ENCODE data around the gene TRAPPC14. TPM values are rescaled to one million over a fixed set of nuclear protein-coding genes. Genes with fewer than 3 reads are reported as not detected.

The TRAPPC14 gene, protein sequence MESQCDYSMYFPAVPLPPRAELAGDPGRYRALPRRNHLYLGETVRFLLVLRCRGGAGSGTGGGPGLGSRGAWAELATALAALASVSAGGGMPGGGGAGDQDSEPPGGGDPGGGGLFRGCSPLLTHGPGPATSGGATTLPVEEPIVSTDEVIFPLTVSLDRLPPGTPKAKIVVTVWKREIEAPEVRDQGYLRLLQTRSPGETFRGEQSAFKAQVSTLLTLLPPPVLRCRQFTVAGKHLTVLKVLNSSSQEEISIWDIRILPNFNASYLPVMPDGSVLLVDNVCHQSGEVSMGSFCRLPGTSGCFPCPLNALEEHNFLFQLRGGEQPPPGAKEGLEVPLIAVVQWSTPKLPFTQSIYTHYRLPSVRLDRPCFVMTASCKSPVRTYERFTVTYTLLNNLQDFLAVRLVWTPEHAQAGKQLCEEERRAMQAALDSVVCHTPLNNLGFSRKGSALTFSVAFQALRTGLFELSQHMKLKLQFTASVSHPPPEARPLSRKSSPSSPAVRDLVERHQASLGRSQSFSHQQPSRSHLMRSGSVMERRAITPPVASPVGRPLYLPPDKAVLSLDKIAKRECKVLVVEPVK
- total RNA-seq: 10 to 100 TPM in 1 of 2 donors, 1 to 10 TPM in 1; 10.0 to 12.0 TPM

GRCh38 chr7:100158229-100159098 is at the start of gene TRAPPC14:
Gene TRAPPC14, minus strand, starts transcription at chr7:100158723. Its CDS starts 224 bp downstream, at chr7:100158499.

GRCh38 chr7:100177045-100178001 is 18.8 kb upstream of the TRAPPC14 start, which contains the start of the genes GPC2 and STAG3:
Gene GPC2, minus strand, starts transcription at chr7:100177381. Its CDS starts 182 bp downstream, at chr7:100177199.
Gene STAG3, plus strand, starts transcription at chr7:100177918. Its CDS starts 2,639 bp downstream, at chr7:100180557.

DNA sequence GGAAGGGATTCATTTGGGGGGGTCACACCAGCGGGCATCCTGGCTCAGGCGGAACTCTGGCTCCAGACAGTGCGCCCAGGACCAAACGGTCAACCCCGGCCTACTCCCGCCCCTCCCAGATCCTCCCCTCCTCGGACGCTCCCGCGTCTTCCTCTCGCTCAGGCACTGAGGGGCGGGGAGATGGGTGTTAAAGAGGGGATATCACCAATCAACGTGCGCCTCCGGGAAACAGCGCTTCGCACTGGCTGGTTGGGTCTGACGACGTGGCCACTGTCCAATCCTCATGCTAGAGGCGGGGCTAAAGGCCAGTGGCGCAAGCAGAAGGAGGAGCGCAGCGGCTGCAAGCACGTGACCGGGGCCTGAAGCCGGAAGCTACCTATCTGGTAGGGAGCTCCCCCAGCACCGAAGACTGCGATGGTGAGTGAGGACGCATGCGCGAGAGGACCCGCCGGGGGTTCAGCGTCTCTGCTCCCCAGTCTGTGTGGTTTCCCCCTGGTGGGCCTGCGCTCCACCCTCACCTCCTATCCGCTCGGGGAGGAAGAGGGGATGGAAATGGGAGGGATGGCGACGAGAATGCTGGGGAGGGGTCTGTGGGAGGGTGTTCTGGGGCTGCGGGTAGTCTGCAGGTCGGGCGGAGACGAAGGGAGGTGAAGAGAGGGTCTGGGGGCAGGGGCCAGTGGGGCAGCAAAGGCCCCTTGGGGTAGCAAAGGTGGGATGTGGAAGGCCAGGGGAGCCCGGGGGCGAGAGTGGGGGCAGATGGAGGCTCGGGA is 9.8 kb downstream of the TRAPPC14 start, which contains the start of gene LAMTOR4:
Gene LAMTOR4, plus strand, starts transcription at position 360 of the 770 bp plus-strand sequence. Its CDS starts 55 bp downstream, at position 415.

DNA sequence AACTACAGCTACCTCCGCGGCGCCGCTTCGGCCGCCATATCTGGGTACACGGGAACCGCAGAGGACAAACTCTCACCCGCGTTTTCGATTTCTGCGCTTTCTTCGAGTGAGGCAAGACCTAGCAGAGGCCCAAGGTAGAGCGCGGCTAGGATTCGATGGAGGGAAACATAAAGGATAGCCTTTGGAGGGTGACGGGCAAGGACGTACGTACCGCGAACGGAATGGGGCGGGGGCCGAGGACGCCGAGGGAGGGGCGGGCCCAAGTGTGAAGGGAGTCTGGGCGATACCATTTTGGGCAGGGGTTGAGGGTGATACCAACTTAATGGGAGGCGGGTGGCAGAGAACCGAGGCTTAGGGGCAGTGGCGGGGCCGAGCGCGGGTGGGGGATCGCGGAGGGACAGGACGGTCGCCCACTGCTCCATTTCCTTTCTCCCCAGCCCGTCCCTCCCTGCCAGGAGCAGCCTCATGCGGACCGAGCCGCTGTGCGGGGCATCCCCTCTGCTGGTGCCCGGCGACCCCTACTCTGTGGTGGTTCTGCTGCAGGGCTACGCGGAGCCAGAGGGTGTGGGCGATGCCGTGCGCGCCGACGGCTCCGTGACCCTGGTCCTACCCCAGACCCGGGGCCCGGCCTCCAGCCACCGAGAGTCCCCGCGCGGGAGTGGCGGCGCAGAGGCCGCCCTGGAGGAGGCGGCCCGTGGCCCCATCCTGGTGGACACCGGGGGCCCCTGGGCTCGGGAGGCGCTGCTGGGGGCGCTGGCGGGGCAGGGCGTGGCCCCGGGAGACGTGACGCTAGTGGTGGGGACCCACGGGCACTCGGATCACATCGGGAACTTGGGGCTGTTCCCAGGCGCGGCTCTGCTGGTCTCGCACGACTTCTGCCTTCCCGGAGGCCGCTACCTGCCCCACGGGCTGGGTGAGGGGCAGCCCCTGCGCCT is 31.3 kb downstream of the TRAPPC14 start, which contains the start of gene MBLAC1:
Gene MBLAC1, plus strand, starts transcription at position 37 of the 935 bp plus-strand sequence. Its CDS starts 429 bp downstream, at position 466.

DNA sequence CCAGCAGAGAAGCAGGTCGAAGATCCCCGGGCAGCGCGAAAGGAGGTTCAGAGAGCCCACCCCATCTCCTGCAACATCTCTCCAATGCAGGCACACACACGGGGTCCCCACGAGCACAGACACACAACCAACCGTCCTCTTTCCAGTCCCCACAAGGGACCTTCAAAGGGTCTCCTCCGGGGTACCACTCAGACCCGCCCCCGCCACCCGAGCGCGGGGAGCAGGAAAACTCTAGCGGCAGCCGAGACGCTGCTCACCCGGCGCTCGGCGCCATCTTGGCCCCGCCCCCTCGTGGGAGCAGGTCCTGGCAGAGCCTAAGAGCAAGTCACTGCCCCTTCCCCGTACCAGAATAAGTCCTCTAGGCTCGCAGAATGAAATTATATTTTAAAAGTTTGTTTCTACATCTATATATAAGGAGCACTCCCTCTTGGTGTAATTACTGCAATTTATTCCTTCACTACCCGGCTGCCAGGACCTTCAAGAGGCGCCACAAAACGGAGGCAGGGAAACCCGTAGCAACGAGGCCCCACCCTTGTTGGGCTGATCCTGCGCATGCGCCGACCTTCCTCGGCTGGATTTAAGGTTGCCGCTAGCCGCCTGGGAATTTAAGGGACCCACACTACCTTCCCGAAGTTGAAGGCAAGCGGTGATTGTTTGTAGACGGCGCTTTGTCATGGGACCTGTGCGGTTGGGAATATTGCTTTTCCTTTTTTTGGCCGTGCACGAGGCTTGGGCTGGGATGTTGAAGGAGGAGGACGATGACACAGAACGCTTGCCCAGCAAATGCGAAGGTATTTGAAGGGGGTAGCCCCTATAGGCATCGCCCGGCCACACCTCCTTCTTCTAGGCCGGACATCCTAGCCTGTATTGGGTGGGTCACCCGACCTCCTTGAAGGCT is 39.2 kb downstream of the TRAPPC14 start, which contains the start of the genes CNPY4 and TAF6:
Gene CNPY4, plus strand, starts transcription at position 563 of the 898 bp plus-strand sequence. Its CDS starts 111 bp downstream, at position 674.
Gene TAF6, minus strand, starts transcription at position 287 of the 898 bp plus-strand sequence. CDS start 5,149 bp downstream, outside the sequence.

Other genes with a start within 250 kb of the TRAPPC14 start
- gene TRIM4, start 239.2 kb downstream of the TRAPPC14 start, total RNA-seq: 10 to 100 TPM; 22.7 to 25.3 TPM
- gene GJC3, start 229.1 kb downstream of the TRAPPC14 start, total RNA-seq: under 1 TPM in 1 of 2 donors, not detected in 1; 0.69 TPM
- gene AZGP1, start 182.7 kb downstream of the TRAPPC14 start, total RNA-seq: under 1 TPM; 0.34 to 1.00 TPM
- gene ZKSCAN1, start 143.1 kb downstream of the TRAPPC14 start, total RNA-seq: 10 to 100 TPM; 39.3 to 68.5 TPM
- 10 to 100 TPM in 1 of 2 donors, 1 to 10 TPM in 1; 7.0 to 12.4 TPM for gene ZSCAN21, start 108.9 kb downstream of the TRAPPC14 start, total RNA-seq
- gene ZNF3, start 77.0 kb downstream of the TRAPPC14 start, total RNA-seq: 10 to 100 TPM; 21.0 to 21.3 TPM
- 10 to 100 TPM; 42.3 to 48.0 TPM for gene COPS6, start 69.8 kb downstream of the TRAPPC14 start, total RNA-seq
- gene MCM7, start 57.3 kb downstream of the TRAPPC14 start, total RNA-seq: 100 to 1,000 TPM in 1 of 2 donors, 10 to 100 TPM in 1; 69.5 to 202 TPM
- 10 to 100 TPM; 11.0 to 12.4 TPM for gene AP4M1, start 57.1 kb downstream of the TRAPPC14 start, total RNA-seq
- 10 to 100 TPM; 31.0 to 54.3 TPM for gene TAF6, start 39.4 kb downstream of the TRAPPC14 start, total RNA-seq
- gene CNPY4, start 39.1 kb downstream of the TRAPPC14 start, total RNA-seq: 10 to 100 TPM; 11.0 to 12.0 TPM
- 1 to 10 TPM; 2.3 to 2.8 TPM for gene MBLAC1, start 31.8 kb downstream of the TRAPPC14 start, total RNA-seq
- gene LAMTOR4, start 9.8 kb downstream of the TRAPPC14 start, total RNA-seq: 100 to 1,000 TPM in 1 of 2 donors, 10 to 100 TPM in 1; 96.0 to 127 TPM
- gene GAL3ST4, start 9.9 kb upstream of the TRAPPC14 start, total RNA-seq: 1 to 10 TPM; 3.3 to 5.2 TPM
- 1 to 10 TPM; 1.7 to 2.4 TPM for gene GPC2, start 18.7 kb upstream of the TRAPPC14 start, total RNA-seq
- 1 to 10 TPM; 1.7 to 2.4 TPM for gene STAG3, start 19.2 kb upstream of the TRAPPC14 start, total RNA-seq
- gene PVRIG, start 61.2 kb upstream of the TRAPPC14 start, total RNA-seq: not detected
- not detected for gene SPDYE3, start 149.0 kb upstream of the TRAPPC14 start, total RNA-seq
- 10 to 100 TPM; 12.7 to 21.0 TPM for gene PILRB, start 199.4 kb upstream of the TRAPPC14 start, total RNA-seq
- gene PILRA, start 214.8 kb upstream of the TRAPPC14 start, total RNA-seq: not detected